AG04449 (cell line): ENCODE data around the gene STPG2.

ENCODE experiments used
- CTCF ChIA-PET: fragments of 350-600 bp; formaldehyde crosslinking; extraction: SDS; loops from one replicate; lab custom pipeline; 2021; ENCODE audit warnings: antibody characterized with exemption; lab: Yijun Ruan, JAX
- POLR2A ChIA-PET: fragments of 400-600, 350-600 bp; formaldehyde crosslinking; extraction: SDS; loops from one replicate; lab custom pipeline; 2020; ENCODE audit warnings: antibody characterized with exemption, inconsistent platforms; lab: Yijun Ruan, JAX
- DNase-seq: peaks from one replicate; pipeline ENCODE4 v3.0.0-alpha.2; 2010; ENCODE audit warnings: low read depth, low spot score
- H3K4me3 ChIP-seq: 2 replicates; pipeline ENCODE4 v1.5.1; 2011; ENCODE audit warnings: low read depth, mild to moderate bottlenecking, control low read depth, low read length
- CTCF ChIP-seq: IDR thresholded peaks from one replicate; pipeline ENCODE4 v1.5.1; 2011; ENCODE audit warnings: mild to moderate bottlenecking, moderate library complexity, low read length, control low read depth, inconsistent platforms; ENCODE audit not compliant: insufficient read depth; ENCODE audit errors: missing control alignments

Gene STPG2

GRCh38 chr4:97605932-97606331 lies 537.3 kb downstream of the STPG2 start:
- no peak overlapping the region for H3K4me3 ChIP-seq
- no peak for TF ChIP-seq CTCF
- CTCF ChIA-PET: no interaction called here
- POLR2A ChIA-PET: no interaction called here
- no peak for DNase-seq

GRCh38 chr4:97593248-97593647 lies 550.0 kb downstream of the STPG2 start:
- DNase-seq: no peak
- no peak for TF ChIP-seq CTCF
- H3K4me3 ChIP-seq: no peak overlapping the region
- CTCF ChIA-PET: no interaction called here
- POLR2A ChIA-PET: no interaction called here

- CTCF ChIA-PET: no interaction called here
- TF ChIP-seq CTCF: no peak
- DNase-seq: no peak
- POLR2A ChIA-PET: no interaction called here
- H3K4me3 ChIP-seq: no peak overlapping the region
Measured at GRCh38 chr4:97590266-97590665, 553.0 kb downstream of the STPG2 start.

- H3K4me3 ChIP-seq: no peak overlapping the region
- ChIA-PET POLR2A (no interaction called here), CTCF (no interaction called here)
- no peak for DNase-seq
- no peak for TF ChIP-seq CTCF
Measured at GRCh38 chr4:97589481-97590196, 553.6 kb downstream of the STPG2 start.

- ChIA-PET POLR2A (no interaction called here), CTCF (no interaction called here)
- no peak overlapping the region for H3K4me3 ChIP-seq
- no peak for DNase-seq
- no peak for TF ChIP-seq CTCF
Measured at GRCh38 chr4:97587912-97588311, 555.4 kb downstream of the STPG2 start.

GRCh38 chr4:97585274-97585673 lies 558.0 kb downstream of the STPG2 start:
- no peak overlapping the region for H3K4me3 ChIP-seq
- no peak for DNase-seq
- ChIA-PET POLR2A (no interaction called here), CTCF (no interaction called here)
- no peak for TF ChIP-seq CTCF
